NCI-H2227 (cell line): ENCODE data around the gene GPR119.
A peak's percentile ranks its signal among the peaks of the same experiment; 100 is the strongest.
"Not testable (repeated sequence)": the region's sequence is repeated elsewhere in the genome, so short reads cannot be mapped to it uniquely, and the experiment has no call there.

Experiments used
- DNase-seq: peaks from one replicate; lab custom pipeline; 2025; ENCODE audit not compliant: unreplicated experiment; lab: John Stamatoyannopoulos, UW

GPR119 gene

DNA sequence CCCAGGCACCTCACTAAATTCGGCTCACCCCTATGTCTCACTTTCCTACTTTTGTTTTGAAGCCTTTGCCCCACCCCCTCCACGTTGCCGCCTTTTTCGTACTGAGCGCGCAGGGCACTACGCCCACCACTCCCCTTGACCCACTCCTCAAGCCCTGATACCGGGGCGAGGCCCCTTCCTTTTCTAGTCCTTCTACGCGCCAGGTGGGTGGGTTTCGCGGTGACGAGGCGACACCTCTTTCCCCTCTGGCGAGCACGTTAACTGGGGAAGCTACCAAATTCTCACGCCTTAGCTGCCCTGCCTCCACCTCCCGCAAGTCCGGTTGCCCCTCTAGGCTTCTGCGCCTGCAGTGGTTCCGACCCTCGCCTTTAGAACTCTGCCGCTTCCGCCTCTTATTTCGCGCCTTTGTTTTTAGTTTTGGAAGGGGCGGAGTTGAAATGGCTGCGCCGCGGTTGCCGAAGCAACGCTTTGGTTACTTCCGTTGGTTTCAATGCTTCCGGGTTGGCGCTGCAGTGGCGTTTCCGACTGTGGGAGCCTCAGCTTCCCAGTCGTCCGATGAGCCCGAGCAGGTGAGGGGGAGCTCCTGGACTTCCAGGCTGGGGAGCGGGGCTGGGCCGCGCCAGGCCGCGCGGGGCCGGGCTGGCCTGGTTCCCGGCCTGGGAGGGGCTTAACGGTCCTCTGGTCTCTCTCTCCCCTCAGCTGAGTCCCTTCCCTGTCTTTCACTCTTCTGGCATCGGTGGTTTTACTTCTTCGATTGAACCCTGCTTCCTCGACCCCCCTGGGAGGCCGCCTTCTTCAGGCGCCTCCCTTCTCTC lies 45.9 kb downstream of the GPR119 start, which contains the start of gene SLC25A14:
SLC25A14 (plus strand) TSS at position 512 of the 815 bp plus-strand sequence. CDS start 360 bp downstream, outside the sequence.
- DNase-seq, result peak; percentile 95

DNA sequence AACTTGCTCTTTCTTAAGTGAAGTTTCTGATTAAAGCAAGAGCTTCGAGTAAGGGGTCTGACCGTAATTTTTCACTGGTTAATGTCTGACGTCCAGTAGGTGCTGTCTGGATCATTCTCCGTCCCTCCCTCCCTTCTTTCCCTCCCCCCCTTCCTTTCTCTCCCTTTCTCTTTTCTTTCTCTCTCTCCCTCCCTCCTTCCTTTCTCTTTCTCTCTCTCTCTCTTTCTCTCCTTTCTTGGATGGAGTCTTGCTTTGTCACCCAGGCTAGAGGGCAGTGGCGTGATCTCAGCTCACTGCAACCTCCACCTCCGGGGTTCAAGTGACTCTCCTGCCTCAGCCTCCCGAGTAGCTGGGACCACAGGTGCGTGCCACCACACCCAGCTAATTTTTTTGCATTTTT lies 46.6 kb downstream of the GPR119 start:
- not testable (repeated sequence) for DNase-seq

DNA sequence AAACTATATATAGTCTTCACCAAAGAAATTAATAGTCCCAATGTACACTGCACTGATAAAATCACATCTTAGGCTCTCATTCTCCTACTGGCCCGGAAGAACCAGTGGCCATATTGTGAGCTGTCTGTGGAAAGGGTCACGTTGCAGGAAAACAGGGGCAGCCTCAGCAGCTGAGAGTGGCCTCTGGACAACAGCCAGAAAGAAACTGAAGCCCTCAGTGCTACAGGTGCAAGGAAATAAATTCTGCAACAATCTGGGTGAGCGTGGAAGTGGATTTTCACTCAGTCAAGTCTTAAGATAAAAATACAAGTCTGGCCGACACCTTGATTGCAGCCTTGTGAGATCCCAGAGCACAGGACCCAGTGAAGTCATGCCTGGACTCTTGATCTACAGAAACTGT lies 48.9 kb downstream of the GPR119 start:
- no peak for DNase-seq
